ENCODE measurements around the gene RASSF5.

The RASSF5 gene

GRCh38 chr1:206507284-206508129 lies at the start of gene RASSF5:
Gene RASSF5, plus strand, starts transcription at chr1:206507531. Its CDS starts 72 bp downstream, at chr1:206507603.
- peak; percentile 52 for DNase-seq

GRCh38 chr1:206459703-206460102 lies 47.6 kb upstream of the RASSF5 start:
- DNase-seq, result no peak

- DNase-seq, result no peak
Observed at GRCh38 chr1:206460836-206461426, 46.4 kb upstream of the RASSF5 start.

- peak; percentile 64 for DNase-seq
Observed at GRCh38 chr1:206461602-206462455, 45.5 kb upstream of the RASSF5 start.

- DNase-seq, result no peak
Observed at GRCh38 chr1:206463137-206463536, 44.2 kb upstream of the RASSF5 start.

- DNase-seq, result no peak
Observed at GRCh38 chr1:206463911-206464310, 43.4 kb upstream of the RASSF5 start.

- peak; percentile 78 for DNase-seq
Observed at GRCh38 chr1:206464456-206464964, 42.8 kb upstream of the RASSF5 start.

- no peak for DNase-seq
Observed at GRCh38 chr1:206465951-206466350, 41.4 kb upstream of the RASSF5 start.

GRCh38 chr1:206466840-206467649 lies 40.3 kb upstream of the RASSF5 start:
- DNase-seq, result no peak

GRCh38 chr1:206467915-206468314 lies 39.4 kb upstream of the RASSF5 start:
- DNase-seq, result no peak

GRCh38 chr1:206468571-206468970 lies 38.8 kb upstream of the RASSF5 start:
- DNase-seq, result no peak

GRCh38 chr1:206469411-206469932 lies 37.9 kb upstream of the RASSF5 start:
- DNase-seq, result peak; percentile 63

- peak; percentile 94 for DNase-seq
Observed at GRCh38 chr1:206469933-206470691, 37.2 kb upstream of the RASSF5 start, which contains the start of gene IKBKE. Gene IKBKE, plus strand, starts transcription at chr1:206470476. Its CDS starts 2,752 bp downstream, at chr1:206473228.

- DNase-seq, result peak; percentile 89
Observed at GRCh38 chr1:206470692-206471414, 36.5 kb upstream of the RASSF5 start.

- DNase-seq, result no peak
Observed at GRCh38 chr1:206471415-206471801, 35.9 kb upstream of the RASSF5 start.

- DNase-seq, result no peak
Observed at GRCh38 chr1:206472024-206472423, 35.3 kb upstream of the RASSF5 start.

- peak; percentile 58 for DNase-seq
Observed at GRCh38 chr1:206472454-206472853, 34.9 kb upstream of the RASSF5 start.

- DNase-seq, result no peak
Observed at GRCh38 chr1:206472886-206473285, 34.4 kb upstream of the RASSF5 start.

GRCh38 chr1:206476058-206476457 lies 31.3 kb upstream of the RASSF5 start:
- DNase-seq, result no peak

- DNase-seq, result no peak
Observed at GRCh38 chr1:206476591-206476990, 30.7 kb upstream of the RASSF5 start.
